GM21723 (cell line): Measurements from ENCODE around the gene PSMB11.

Experiments
- ATAC-seq: cut with Tn5 transposase; IDR thresholded peaks from one replicate; pipeline ENCODE4 v1.9.1; 2021; ENCODE audit warnings: mild to moderate bottlenecking, moderate library complexity; ENCODE audit not compliant: unreplicated experiment

The PSMB11 gene

DNA sequence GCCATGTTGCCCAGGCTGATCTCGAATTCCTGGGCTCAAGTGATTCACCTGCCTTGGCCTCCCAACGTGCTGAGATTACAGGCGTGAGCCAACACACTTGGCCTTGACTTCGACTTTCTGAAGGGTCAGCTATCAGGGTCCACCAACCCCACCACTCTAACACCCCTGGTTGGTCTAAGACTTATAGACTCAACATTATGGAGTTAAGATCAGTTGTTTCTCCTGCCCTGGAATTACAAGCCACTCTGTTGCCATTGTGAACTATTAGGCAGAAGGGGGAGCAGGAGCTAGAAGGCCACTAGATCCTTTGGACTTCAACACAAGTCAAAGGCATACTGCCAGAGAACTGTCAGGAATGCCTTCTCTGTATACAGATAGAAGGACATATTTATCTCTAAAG, 1.9 kb upstream of the PSMB11 start:
- ATAC-seq = no peak

GRCh38 chr14:23041729-23042128, 283 bp upstream of the PSMB11 start:
- no peak for ATAC-seq

- no peak for ATAC-seq
Measured at GRCh38 chr14:23043145-23043544, 1.1 kb downstream of the PSMB11 start.

DNA sequence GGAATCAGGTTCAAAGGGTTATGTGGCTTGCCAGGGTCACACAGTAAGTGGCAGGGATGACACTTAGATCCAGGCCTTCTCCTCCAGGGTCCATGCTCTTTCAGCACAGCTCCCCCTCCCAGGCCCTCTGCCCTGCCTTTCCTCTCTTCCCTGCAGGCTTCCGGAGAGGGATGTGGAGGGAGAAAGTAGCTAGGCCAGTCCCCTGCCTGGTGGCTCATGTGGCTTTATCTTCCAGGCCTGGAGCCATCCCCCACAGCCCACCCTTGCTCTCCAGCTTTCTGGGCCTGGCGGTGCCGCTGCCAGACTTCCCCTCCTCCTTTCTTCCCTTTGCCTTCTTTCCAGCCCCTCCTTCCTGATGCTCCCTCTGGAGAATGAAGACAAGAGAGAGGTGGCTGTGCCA, 1.7 kb downstream of the PSMB11 start:
- no peak for ATAC-seq

GRCh38 chr14:23044840-23045239, 2.8 kb downstream of the PSMB11 start:
- no peak for ATAC-seq

DNA sequence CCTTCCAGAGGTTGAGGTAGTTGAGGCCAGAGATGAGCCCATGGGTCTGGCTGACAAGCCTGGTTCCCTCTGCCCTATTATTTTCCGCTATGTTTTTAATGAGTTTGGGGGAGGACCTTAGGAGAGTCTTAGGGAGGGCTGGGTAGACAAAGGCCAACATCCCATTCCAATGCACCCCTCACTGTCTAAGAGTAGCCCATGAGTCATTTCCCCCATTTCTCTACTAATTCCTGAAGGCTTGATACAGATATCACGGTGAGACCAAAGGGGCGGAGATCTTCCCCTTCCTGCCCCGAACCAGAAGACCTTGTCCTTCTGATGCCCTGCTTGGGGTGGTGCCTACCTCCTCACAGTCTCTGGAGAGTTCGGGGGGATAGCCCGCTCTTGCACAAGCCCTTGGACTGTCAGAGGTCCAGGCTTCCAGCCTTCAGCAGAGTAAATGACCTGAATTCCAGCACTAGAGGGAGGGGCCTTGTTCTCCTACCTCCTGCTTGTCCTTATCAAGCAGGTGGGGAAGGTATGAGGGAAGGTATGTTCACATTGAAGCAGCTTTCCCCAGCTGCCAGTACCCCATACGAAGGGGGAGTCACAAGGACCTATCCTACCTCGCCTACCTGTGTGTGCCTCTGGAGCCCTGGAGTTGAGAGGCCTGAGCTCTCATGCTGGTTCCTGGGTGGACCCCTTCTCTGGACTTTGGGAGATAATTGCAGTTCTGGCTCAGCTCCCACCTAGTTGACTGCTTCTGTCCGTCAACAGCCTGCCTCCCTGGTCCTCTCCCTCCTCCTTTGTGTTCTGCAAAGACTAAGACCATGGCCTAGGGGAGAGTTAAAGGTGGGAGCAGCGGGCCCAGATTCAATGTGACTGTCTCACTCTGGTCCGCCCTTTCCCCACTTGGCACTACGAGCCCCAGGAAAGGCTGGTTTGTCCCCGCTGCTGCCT, 3.7 kb downstream of the PSMB11 start:
- ATAC-seq = no peak

GRCh38 chr14:23047034-23047634, 5.1 kb downstream of the PSMB11 start:
- ATAC-seq = no peak

- no peak for ATAC-seq
Measured at GRCh38 chr14:23047751-23048693, 6.0 kb downstream of the PSMB11 start.

DNA sequence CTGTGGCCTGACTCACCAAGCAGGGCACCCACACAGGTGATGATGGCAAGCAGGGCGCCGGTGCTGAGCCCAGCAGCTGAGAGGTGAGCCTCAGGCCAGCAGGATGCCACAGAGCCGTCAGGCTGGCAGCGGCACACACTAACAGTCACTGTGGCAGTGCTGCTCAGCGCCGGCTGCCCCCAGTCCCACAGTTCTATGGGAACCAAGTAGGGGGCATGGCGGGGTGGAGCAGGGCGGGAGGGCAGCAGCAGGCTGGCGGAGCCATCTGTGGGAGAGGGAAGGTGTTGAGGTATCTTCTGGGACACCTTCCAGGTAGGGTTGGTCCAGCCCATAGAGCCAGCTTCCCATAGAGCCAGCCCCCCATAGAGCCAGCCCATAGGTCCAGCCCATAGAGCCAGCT, 7.0 kb downstream of the PSMB11 start:
- no peak for ATAC-seq

DNA sequence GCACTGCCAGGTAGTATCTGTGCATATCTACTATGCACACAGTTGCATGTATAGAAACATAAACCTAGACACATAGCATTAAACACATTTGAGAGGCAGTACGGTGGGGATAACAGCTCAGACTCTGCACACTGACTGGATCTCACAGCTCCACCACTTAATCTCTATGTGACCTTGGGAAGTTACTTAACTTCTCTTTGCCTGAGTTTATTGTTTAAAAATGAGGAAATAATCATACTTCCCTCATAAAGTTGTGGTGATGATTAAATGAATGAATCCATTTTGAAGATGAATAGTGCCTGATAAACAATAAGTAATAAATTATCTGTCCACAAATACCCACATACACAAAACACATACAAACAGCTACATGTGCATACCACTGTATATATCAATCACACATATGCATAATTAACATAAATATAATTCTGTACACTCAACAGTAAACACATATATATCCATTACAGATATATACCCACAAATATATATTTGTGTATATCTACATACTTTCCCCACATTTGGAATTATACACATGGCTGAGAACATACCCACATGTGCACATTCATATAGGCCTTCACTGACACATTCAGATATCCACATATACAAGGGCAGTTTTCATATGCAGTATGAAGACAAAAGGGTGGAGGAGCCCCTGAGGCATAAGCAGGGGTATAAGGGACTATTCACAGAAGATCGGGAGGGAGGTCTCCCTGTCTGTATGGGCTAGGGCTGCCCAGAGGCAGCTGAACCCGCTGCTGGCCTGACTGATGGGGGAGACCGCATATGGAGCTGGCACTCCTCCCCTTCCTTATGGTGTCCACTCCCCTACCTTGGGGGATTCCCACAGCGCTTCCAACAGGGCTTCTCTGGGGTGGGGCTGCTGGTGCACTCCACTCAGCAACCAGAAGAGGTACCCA, 9.4 kb downstream of the PSMB11 start:
- no peak for ATAC-seq

- no peak for ATAC-seq
Measured at GRCh38 chr14:23052182-23052623, 10.2 kb downstream of the PSMB11 start.

GRCh38 chr14:23052671-23053070, 10.7 kb downstream of the PSMB11 start:
- no peak for ATAC-seq

GRCh38 chr14:23053426-23053825, 11.4 kb downstream of the PSMB11 start:
- no peak for ATAC-seq

DNA sequence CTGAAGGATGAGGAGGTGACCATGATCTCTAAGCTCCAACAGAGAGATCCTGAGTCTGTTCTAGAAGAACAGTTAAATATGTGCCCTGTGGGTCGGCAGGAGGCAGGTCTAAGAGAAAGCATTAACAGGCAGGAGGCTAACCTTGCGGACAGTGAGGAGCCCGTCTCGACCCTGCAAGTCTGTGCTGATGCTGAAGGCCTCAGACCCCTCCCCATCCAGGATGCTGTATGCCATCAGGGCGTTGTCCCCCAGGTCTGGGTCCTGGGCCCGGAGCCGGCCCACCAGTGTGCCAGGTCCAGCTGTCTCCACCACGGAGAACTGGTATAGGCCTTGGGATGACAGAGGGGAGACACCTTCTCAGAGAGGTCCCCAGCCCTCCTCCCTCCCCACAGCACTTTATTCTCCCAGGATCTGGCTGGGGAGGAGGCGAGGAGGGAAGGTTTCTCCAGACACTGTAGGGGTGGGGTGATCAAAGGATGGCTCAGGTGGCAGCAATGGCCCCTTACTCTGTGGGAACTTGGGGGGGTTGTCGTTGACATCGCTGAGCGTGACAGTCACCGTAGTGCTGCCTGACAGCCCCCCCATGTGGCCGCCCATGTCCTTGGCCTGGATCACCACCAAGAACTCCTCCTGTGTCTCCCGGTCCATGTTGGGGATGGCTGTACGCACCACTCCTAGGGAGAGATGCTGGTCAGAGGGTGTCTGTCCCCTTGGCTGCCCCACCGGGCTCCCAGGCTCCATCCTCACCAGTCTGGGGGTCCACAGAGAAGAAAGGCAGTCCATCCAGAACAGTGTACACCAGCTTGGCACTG, 12.2 kb downstream of the PSMB11 start:
- no peak for ATAC-seq

DNA sequence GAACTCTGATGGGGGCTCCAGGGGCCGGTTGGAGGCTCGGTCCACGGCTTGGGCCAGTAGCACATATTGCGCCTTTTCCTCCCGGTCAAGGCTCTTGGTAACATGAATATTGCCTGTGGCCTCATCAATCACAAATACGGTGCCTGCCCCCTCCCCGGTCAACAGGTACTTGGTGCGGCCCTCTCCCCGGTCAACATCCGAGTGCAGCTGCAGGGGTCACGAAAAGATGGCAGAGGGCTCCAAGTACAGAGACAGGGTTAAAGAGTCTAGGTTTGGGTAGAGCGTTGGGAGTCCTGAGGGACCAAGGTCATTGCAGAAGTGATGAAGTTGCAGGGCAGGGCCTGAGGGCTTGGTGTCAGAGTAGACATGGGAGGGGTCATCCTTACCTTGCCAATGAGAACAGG, 13.1 kb downstream of the PSMB11 start:
- no peak for ATAC-seq

DNA sequence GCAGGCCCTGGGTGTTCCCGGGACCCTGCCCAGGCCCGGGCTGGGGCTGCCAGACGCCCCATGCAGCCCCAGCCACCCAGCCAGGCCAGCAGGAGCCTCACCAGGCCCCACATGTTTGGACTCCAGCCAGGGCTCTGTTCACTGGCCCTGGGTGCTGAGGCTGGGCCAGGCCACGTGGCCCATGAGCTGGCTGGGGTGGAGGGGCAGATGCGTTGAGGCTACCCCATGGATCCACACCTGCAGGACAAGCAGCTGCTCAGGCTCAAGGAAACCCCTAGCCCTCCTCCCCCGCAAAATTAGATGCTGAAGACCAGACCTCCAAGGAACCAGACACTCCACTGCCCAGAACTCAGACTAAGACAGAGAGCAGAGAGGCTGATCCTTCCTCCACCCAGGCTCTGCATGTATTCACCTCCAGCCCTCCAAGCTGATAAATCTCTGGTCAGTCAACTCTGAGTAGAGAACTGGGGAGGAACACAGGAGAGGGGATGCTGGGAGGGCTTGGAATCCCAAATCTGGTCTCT, 13.7 kb downstream of the PSMB11 start:
- no peak for ATAC-seq

GRCh38 chr14:23056145-23056955, 14.3 kb downstream of the PSMB11 start:
- ATAC-seq = peak; percentile 57
